ENCODE results near the gene TMEM52.

DNA sequence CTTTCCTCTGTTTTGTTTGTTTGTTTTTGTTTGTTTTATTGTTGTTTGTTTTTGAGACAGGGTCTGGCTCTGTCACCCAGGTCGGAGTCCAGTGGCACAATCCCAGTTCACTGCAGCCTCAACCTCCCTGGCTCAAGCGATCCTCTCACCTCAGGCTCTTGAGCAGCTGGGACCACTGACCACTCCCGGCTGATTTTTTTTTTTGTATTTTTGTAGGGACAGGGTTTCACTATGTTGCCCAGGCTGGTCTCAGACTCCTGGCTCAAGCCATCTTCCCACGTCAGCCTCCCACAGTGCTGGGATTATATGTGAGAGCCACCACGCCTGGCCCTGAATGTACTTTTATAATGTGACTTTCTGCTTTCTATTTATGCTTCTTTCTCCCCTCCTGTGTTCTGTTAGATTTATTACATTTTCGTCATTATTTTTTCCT is 9.0 kb downstream of the TMEM52 start:
- TF ChIP-seq CTCF (IDR thresholded peaks at IDR 0.05; ENCODE audit: poor library complexity, severe bottlenecking) (no peak), EZH2 (IDR thresholded peaks at IDR 0.05; ENCODE audit: borderline replicate concordance, insufficient read depth, low read length, poor library complexity, severe bottlenecking) (no peak), TAF1 (IDR thresholded peaks at IDR 0.05; ENCODE audit: low read depth) (no peak), MXI1 (conservative IDR thresholded peaks at IDR 0.05; ENCODE audit: poor library complexity, severe bottlenecking) (no peak), SMC3 (conservative IDR thresholded peaks at IDR 0.05; ENCODE audit: poor library complexity) (no peak), POLR2AphosphoS5 (IDR thresholded peaks at IDR 0.05) (no peak)
- TF ChIP-seq, protein P1, sequence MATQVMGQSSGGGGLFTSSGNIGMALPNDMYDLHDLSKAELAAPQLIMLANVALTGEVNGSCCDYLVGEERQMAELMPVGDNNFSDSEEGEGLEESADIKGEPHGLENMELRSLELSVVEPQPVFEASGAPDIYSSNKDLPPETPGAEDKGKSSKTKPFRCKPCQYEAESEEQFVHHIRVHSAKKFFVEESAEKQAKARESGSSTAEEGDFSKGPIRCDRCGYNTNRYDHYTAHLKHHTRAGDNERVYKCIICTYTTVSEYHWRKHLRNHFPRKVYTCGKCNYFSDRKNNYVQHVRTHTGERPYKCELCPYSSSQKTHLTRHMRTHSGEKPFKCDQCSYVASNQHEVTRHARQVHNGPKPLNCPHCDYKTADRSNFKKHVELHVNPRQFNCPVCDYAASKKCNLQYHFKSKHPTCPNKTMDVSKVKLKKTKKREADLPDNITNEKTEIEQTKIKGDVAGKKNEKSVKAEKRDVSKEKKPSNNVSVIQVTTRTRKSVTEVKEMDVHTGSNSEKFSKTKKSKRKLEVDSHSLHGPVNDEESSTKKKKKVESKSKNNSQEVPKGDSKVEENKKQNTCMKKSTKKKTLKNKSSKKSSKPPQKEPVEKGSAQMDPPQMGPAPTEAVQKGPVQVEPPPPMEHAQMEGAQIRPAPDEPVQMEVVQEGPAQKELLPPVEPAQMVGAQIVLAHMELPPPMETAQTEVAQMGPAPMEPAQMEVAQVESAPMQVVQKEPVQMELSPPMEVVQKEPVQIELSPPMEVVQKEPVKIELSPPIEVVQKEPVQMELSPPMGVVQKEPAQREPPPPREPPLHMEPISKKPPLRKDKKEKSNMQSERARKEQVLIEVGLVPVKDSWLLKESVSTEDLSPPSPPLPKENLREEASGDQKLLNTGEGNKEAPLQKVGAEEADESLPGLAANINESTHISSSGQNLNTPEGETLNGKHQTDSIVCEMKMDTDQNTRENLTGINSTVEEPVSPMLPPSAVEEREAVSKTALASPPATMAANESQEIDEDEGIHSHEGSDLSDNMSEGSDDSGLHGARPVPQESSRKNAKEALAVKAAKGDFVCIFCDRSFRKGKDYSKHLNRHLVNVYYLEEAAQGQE (IDR thresholded peaks at IDR 0.05; ENCODE audit: borderline replicate concordance): no peak
